HEK293 (cell line): Measurements from ENCODE around the gene HERC3.

ENCODE experiments used
- CTCF ChIA-PET: fragments of 350-600 bp; formaldehyde crosslinking; extraction: SDS; loops from one replicate; lab custom pipeline; 2021; ENCODE audit warnings: antibody characterized with exemption; lab: Yijun Ruan, JAX
- POLR2A ChIA-PET: fragments of 300-600 bp; formaldehyde crosslinking; extraction: SDS; loops from one replicate; lab custom pipeline; 2020; ENCODE audit warnings: antibody characterized with exemption, inconsistent platforms; lab: Yijun Ruan, JAX
- H3K27ac ChIP-seq: fragments of 200-500 bp; sonication (Bioruptor generic); 2 replicates; pipeline ENCODE4 v1.5.1; 2014; ENCODE audit warnings: low read depth, low read length, control low read depth, inconsistent platforms; ENCODE audit errors: extremely low read depth
- H3K36me3 ChIP-seq, 2 experiments: fragments of 200-500 bp in 1 of 2; sonication (Bioruptor generic) in 1 of 2; 1 replicate in 1 of 2; 2 replicates in 1 of 2; pipeline ENCODE4 v1.5.1; 2014 to 2017; ENCODE audit warnings: inconsistent platforms in 2 of 2, low read length in 2 of 2; ENCODE audit not compliant: control insufficient read depth in 2 of 2, insufficient read depth in 1 of 2
- H3K4me1 ChIP-seq: fragments of 200-500 bp; sonication (Bioruptor generic); 2 replicates; pipeline ENCODE4 v1.5.1; 2014; ENCODE audit warnings: mild to moderate bottlenecking, low read length, inconsistent platforms; ENCODE audit not compliant: control insufficient read depth, insufficient read depth
- H3K4me3 ChIP-seq: 2 replicates; pipeline ENCODE4 v1.5.1; 2011; ENCODE audit warnings: low read depth, mild to moderate bottlenecking, control low read depth, low read length, moderate library complexity
- H3K9me3 ChIP-seq: fragments of 200-500 bp; sonication (Bioruptor generic); 2 replicates; pipeline ENCODE4 v1.5.1; 2014; ENCODE audit warnings: low read depth, low read length, inconsistent platforms; ENCODE audit not compliant: control insufficient read depth, insufficient read depth
- AEBP2 ChIP-seq: fragments of 450-650 bp; formaldehyde crosslinking; IDR thresholded peaks from 2 replicates; pipeline ENCODE4 v1.5.1; 2016; ENCODE audit warnings: missing biosample characterization, missing genetic modification characterization, borderline replicate concordance
- EGR2 ChIP-seq: fragments of 450-650 bp; formaldehyde crosslinking; IDR thresholded peaks from 2 replicates; pipeline ENCODE4 v1.5.1; 2016; ENCODE audit warnings: low read depth, missing biosample characterization, missing genetic modification characterization
- KLF1 ChIP-seq: fragments of 450-650 bp; formaldehyde crosslinking; IDR thresholded peaks from 2 replicates; pipeline ENCODE4 v1.5.1; 2016; ENCODE audit warnings: missing biosample characterization, missing genetic modification characterization
- KLF16 ChIP-seq: fragments of 450-650 bp; formaldehyde crosslinking; IDR thresholded peaks from 2 replicates; pipeline ENCODE4 v1.5.1; 2017; ENCODE audit warnings: missing biosample characterization, missing genetic modification characterization
- KLF9 ChIP-seq: fragments of 450-650 bp; formaldehyde crosslinking; IDR thresholded peaks from 2 replicates; pipeline ENCODE4 v1.5.1; 2016; ENCODE audit warnings: missing biosample characterization, missing genetic modification characterization, low read depth
- OVOL3 ChIP-seq: fragments of 450-650 bp; formaldehyde crosslinking; IDR thresholded peaks from 2 replicates; pipeline ENCODE4 v1.5.1; 2016; ENCODE audit warnings: missing biosample characterization, missing genetic modification characterization
- SP2 ChIP-seq: fragments of 450-650 bp; formaldehyde crosslinking; IDR thresholded peaks from 2 replicates; pipeline ENCODE4 v1.5.1; 2016; ENCODE audit warnings: missing biosample characterization, missing genetic modification characterization
- SP3 ChIP-seq: fragments of 450-650 bp; formaldehyde crosslinking; IDR thresholded peaks from 2 replicates; pipeline ENCODE4 v1.5.1; 2016; ENCODE audit warnings: missing biosample characterization, missing genetic modification characterization
- ZBTB17 ChIP-seq: fragments of 450-650 bp; formaldehyde crosslinking; IDR thresholded peaks from 2 replicates; pipeline ENCODE4 v1.5.1; 2016; ENCODE audit warnings: missing biosample characterization, missing genetic modification characterization
- ZBTB21 ChIP-seq: fragments of 450-650 bp; formaldehyde crosslinking; IDR thresholded peaks from 2 replicates; pipeline ENCODE4 v1.5.1; 2017; ENCODE audit warnings: missing biosample characterization, missing genetic modification characterization
- ZBTB48 ChIP-seq: fragments of 450-650 bp; formaldehyde crosslinking; IDR thresholded peaks from 2 replicates; pipeline ENCODE4 v1.5.1; 2016; ENCODE audit warnings: missing biosample characterization, missing genetic modification characterization
- ZBTB8A ChIP-seq: fragments of 450-650 bp; formaldehyde crosslinking; IDR thresholded peaks from 2 replicates; pipeline ENCODE4 v1.5.1; 2016; ENCODE audit warnings: missing biosample characterization, missing genetic modification characterization
- ZFHX2 ChIP-seq: fragments of 450-650 bp; formaldehyde crosslinking; conservative IDR thresholded peaks from 2 replicates; pipeline ENCODE4 v1.5.1; 2016; ENCODE audit warnings: missing biosample characterization, missing genetic modification characterization
- ZNF132 ChIP-seq: fragments of 450-650 bp; formaldehyde crosslinking; IDR thresholded peaks from 2 replicates; pipeline ENCODE4 v1.5.1; 2017; ENCODE audit warnings: missing biosample characterization, missing genetic modification characterization, borderline replicate concordance
- ZNF138 ChIP-seq: fragments of 450-650 bp; formaldehyde crosslinking; IDR thresholded peaks from 2 replicates; pipeline ENCODE4 v1.5.1; 2016; ENCODE audit warnings: missing biosample characterization, missing genetic modification characterization, borderline replicate concordance
- ZNF140 ChIP-seq: fragments of 450-650 bp; formaldehyde crosslinking; IDR thresholded peaks from 2 replicates; pipeline ENCODE4 v1.5.1; 2016; ENCODE audit warnings: missing biosample characterization, missing genetic modification characterization
- ZNF16 ChIP-seq: fragments of 450-650 bp; formaldehyde crosslinking; IDR thresholded peaks from 2 replicates; pipeline ENCODE4 v1.5.1; 2016; ENCODE audit warnings: low read depth, missing biosample characterization, missing genetic modification characterization
- ZNF175 ChIP-seq: fragments of 450-650 bp; formaldehyde crosslinking; IDR thresholded peaks from 2 replicates; pipeline ENCODE4 v1.5.1; 2016; ENCODE audit warnings: missing biosample characterization, missing genetic modification characterization
- ZNF311 ChIP-seq: fragments of 450-650 bp; formaldehyde crosslinking; IDR thresholded peaks from 2 replicates; pipeline ENCODE4 v1.5.1; 2017; ENCODE audit warnings: missing biosample characterization, missing genetic modification characterization, borderline replicate concordance
- ZNF394 ChIP-seq: fragments of 450-650 bp; formaldehyde crosslinking; IDR thresholded peaks from 2 replicates; pipeline ENCODE4 v1.5.1; 2016; ENCODE audit warnings: missing biosample characterization, missing genetic modification characterization, mild to moderate bottlenecking, moderate library complexity, borderline replicate concordance
- ZNF433 ChIP-seq: fragments of 450-650 bp; formaldehyde crosslinking; IDR thresholded peaks from 2 replicates; pipeline ENCODE4 v1.5.1; 2016; ENCODE audit warnings: missing biosample characterization, missing genetic modification characterization, low read depth
- ZNF501 ChIP-seq: fragments of 450-650 bp; formaldehyde crosslinking; IDR thresholded peaks from 2 replicates; pipeline ENCODE4 v1.5.1; 2016; ENCODE audit warnings: missing biosample characterization, missing genetic modification characterization
- ZNF560 ChIP-seq: fragments of 450-650 bp; formaldehyde crosslinking; IDR thresholded peaks from 2 replicates; pipeline ENCODE4 v1.5.1; 2017; ENCODE audit warnings: missing biosample characterization, missing genetic modification characterization, borderline replicate concordance
- ZNF585B ChIP-seq: fragments of 450-650 bp; formaldehyde crosslinking; IDR thresholded peaks from 2 replicates; pipeline ENCODE4 v1.5.1; 2016; ENCODE audit warnings: missing biosample characterization, missing genetic modification characterization
- ZNF610 ChIP-seq: fragments of 450-650 bp; formaldehyde crosslinking; IDR thresholded peaks from 2 replicates; pipeline ENCODE4 v1.5.1; 2016; ENCODE audit warnings: missing biosample characterization, missing genetic modification characterization, borderline replicate concordance
- ZNF670 ChIP-seq: fragments of 450-650 bp; formaldehyde crosslinking; IDR thresholded peaks from 2 replicates; pipeline ENCODE4 v1.5.1; 2016; ENCODE audit warnings: missing biosample characterization, missing genetic modification characterization, low read depth
- ZNF747 ChIP-seq: fragments of 450-650 bp; formaldehyde crosslinking; IDR thresholded peaks from 2 replicates; pipeline ENCODE4 v1.5.1; 2016; ENCODE audit warnings: missing biosample characterization, missing genetic modification characterization
- ZNF837 ChIP-seq: fragments of 450-650 bp; formaldehyde crosslinking; IDR thresholded peaks from 2 replicates; pipeline ENCODE4 v1.5.1; 2016; ENCODE audit warnings: missing biosample characterization, missing genetic modification characterization
- ZSCAN30 ChIP-seq: fragments of 450-650 bp; IDR thresholded peaks from 2 replicates; pipeline ENCODE4 v1.5.1; 2018; ENCODE audit warnings: missing biosample characterization, mild to moderate bottlenecking, missing genetic modification characterization, moderate library complexity
- ZXDB ChIP-seq: fragments of 450-650 bp; formaldehyde crosslinking; IDR thresholded peaks from 2 replicates; pipeline ENCODE4 v1.5.1; 2016; ENCODE audit warnings: missing biosample characterization, missing genetic modification characterization
- TF ChIP-seq, protein P1 (sequence below): fragments of 450-650 bp; formaldehyde crosslinking; conservative IDR thresholded peaks from 2 replicates; pipeline ENCODE4 v1.5.1; 2016; ENCODE audit warnings: low read depth, missing biosample characterization, missing genetic modification characterization
- TF ChIP-seq, protein P2 (sequence below): IDR thresholded peaks from 2 replicates; pipeline ENCODE4 v1.6.1; 2011; ENCODE audit warnings: mild to moderate bottlenecking, low read depth, low read length, borderline replicate concordance

Gene HERC3

DNA sequence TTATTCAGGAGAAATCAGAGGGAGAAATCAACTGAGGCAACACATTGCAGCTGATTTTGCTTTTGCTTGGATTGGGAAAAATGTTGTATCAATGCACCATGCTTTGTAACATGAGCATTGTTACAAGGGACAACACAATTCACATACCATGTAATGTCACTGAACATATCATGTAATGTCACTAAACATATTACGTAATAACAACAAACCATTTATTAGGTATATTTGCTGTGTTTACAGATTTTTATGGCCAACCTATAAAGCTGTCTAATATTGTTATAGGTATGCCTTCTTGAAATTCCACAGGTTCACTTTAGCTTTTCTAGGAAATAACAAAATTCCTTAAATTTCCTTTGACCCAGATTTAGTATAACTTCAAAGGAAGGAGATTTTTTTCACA lies 5.0 kb upstream of the HERC3 start:
- H3K36me3 ChIP-seq, result no peaks in the 10 kb centered on the region
- POLR2A ChIA-PET, result no interaction called here

GRCh38 chr4:88592600-88593448 lies 544 bp downstream of the HERC3 start:
- CTCF ChIA-PET, result interaction anchor here (0.6 to 0.7 kb wide), 2 partner anchors 66 to 230 kb away, joined by 3 to 4 read pairs; no protein-coding TSS in a partner anchor
- H3K27ac ChIP-seq, result no peak overlapping the region; the same call in 1 of the 2 replicates
- POLR2A ChIA-PET, result interaction anchor here (0.8 kb wide), 1 partner anchor 19 kb away, joined by 3 read pairs; no protein-coding TSS in a partner anchor
- no peaks in the 10 kb centered on the region for H3K36me3 ChIP-seq
- H3K4me1 ChIP-seq, result no peaks in the 10 kb centered on the region
- H3K9me3 ChIP-seq, result no peaks in the 10 kb centered on the region
- H3K4me3 ChIP-seq, result peak overlapping the region; percentile 70
- TF ChIP-seq KLF9 (tag by site-specific recombination), result peak; percentile 93
- peak; percentile 71 for TF ChIP-seq ZBTB8A (tag by site-specific recombination)
- no peak for TF ChIP-seq OVOL3 (tag by site-specific recombination)
- no peak for TF ChIP-seq ZNF175 (tag by site-specific recombination)
- TF ChIP-seq ZNF747, result no peak
- TF ChIP-seq ZBTB21 (tag by site-specific recombination), result no peak
- no peak for TF ChIP-seq AEBP2 (tag by site-specific recombination)
- no peak for TF ChIP-seq ZBTB17 (tag by site-specific recombination)
- TF ChIP-seq ZNF311 (tag by site-specific recombination), result no peak
- TF ChIP-seq ZXDB (tag by site-specific recombination), result no peak
- peak; percentile 55; the same call in 1 of the 2 replicates for TF ChIP-seq KLF16 (tag by site-specific recombination)
- TF ChIP-seq, protein P1, sequence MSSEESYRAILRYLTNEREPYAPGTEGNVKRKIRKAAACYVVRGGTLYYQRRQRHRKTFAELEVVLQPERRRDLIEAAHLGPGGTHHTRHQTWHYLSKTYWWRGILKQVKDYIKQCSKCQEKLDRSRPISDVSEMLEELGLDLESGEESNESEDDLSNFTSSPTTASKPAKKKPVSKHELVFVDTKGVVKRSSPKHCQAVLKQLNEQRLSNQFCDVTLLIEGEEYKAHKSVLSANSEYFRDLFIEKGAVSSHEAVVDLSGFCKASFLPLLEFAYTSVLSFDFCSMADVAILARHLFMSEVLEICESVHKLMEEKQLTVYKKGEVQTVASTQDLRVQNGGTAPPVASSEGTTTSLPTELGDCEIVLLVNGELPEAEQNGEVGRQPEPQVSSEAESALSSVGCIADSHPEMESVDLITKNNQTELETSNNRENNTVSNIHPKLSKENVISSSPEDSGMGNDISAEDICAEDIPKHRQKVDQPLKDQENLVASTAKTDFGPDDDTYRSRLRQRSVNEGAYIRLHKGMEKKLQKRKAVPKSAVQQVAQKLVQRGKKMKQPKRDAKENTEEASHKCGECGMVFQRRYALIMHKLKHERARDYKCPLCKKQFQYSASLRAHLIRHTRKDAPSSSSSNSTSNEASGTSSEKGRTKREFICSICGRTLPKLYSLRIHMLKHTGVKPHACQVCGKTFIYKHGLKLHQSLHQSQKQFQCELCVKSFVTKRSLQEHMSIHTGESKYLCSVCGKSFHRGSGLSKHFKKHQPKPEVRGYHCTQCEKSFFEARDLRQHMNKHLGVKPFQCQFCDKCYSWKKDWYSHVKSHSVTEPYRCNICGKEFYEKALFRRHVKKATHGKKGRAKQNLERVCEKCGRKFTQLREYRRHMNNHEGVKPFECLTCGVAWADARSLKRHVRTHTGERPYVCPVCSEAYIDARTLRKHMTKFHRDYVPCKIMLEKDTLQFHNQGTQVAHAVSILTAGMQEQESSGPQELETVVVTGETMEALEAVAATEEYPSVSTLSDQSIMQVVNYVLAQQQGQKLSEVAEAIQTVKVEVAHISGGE (tag by site-specific recombination), result 0 out of 2 replicates have a peak, but pooled peaks have one; percentile 13
- no peak for TF ChIP-seq ZNF837 (tag by site-specific recombination)
- no peak for TF ChIP-seq ZNF132 (tag by site-specific recombination)
- TF ChIP-seq ZNF16, result no peak
- TF ChIP-seq ZFHX2 (tag by site-specific recombination), result peak; percentile 93
- TF ChIP-seq SP3, result peak; percentile 77
- no peak for TF ChIP-seq ZBTB48
- peak; percentile 90 for TF ChIP-seq EGR2 (tag by site-specific recombination)
- TF ChIP-seq ZNF433 (tag by site-specific recombination), result no peak
- TF ChIP-seq, protein P2, sequence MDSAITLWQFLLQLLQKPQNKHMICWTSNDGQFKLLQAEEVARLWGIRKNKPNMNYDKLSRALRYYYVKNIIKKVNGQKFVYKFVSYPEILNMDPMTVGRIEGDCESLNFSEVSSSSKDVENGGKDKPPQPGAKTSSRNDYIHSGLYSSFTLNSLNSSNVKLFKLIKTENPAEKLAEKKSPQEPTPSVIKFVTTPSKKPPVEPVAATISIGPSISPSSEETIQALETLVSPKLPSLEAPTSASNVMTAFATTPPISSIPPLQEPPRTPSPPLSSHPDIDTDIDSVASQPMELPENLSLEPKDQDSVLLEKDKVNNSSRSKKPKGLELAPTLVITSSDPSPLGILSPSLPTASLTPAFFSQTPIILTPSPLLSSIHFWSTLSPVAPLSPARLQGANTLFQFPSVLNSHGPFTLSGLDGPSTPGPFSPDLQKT, result no peak
- no peak for TF ChIP-seq ZNF138
- peak; percentile 59; the same call in 1 of the 2 replicates for TF ChIP-seq ZNF501 (tag by site-specific recombination)
- TF ChIP-seq KLF1 (tag by site-specific recombination), result peak; percentile 68
- TF ChIP-seq ZNF670 (tag by site-specific recombination), result no peak
- 0 out of 2 replicates have a peak, but pooled peaks have one; percentile 34 for TF ChIP-seq ZSCAN30 (tag by site-specific recombination)
- TF ChIP-seq SP2 (tag by site-specific recombination), result peak; percentile 57
- no peak for TF ChIP-seq ZNF560 (tag by site-specific recombination)

More for the DNA sequence above, 5.0 kb upstream of the HERC3 start:
- no peaks in the 10 kb centered on the region for H3K4me1 ChIP-seq
- CTCF ChIA-PET, result interaction anchor here (1.0 kb wide), 1 partner anchor 25 kb away, joined by 3 read pairs; no protein-coding TSS in a partner anchor
- no peaks in the 10 kb centered on the region for H3K9me3 ChIP-seq
- no peak overlapping the region for H3K4me3 ChIP-seq
- TF ChIP-seq ZNF394 (tag by site-specific recombination), result no peak
- no peak for TF ChIP-seq ZNF132 (tag by site-specific recombination)
- TF ChIP-seq ZNF140, result no peak
- no peak for TF ChIP-seq ZNF610 (tag by site-specific recombination)
- TF ChIP-seq ZNF585B (tag by site-specific recombination), result no peak
- no peak overlapping the region for H3K27ac ChIP-seq
